Thyroid gland (tissue), 4 donors: ENCODE data around the gene MYO1E. TPM values are rescaled to one million over a fixed set of nuclear protein-coding genes. Genes with fewer than 3 reads are reported as not detected.
A peak's percentile ranks its signal among the peaks of the same experiment; 100 is the strongest.

ENCODE experiments used
- DNase-seq, 2 donors: peaks; one replicate each; pipeline ENCODE4 v3.0.0-alpha.2; 2019
- H3K27ac ChIP-seq, 3 donors: fragments of 200-600 bp; sonication (generic); 1 replicate in 2 of 3; 2 replicates in 1 of 3; pipeline ENCODE4 v1.5.1; 2016 to 2019; ENCODE audit warnings: mild to moderate bottlenecking in 1 of 3, moderate library complexity in 1 of 3
- H3K27me3 ChIP-seq: fragments of 200-600 bp; sonication (generic); one replicate; pipeline ENCODE4 v1.5.1; 2019
- H3K36me3 ChIP-seq, 2 donors: fragments of 200-600 bp; sonication (generic); one replicate each; pipeline ENCODE4 v1.5.1; 2016 to 2019
- H3K4me1 ChIP-seq, 2 donors: fragments of 200-600 bp; sonication (generic); one replicate each; pipeline ENCODE4 v1.5.1; 2017 to 2019
- H3K4me3 ChIP-seq, 3 donors: fragments of 200-600 bp; sonication (generic); replicated peaks in 1 of 3; 1 replicate in 2 of 3; 2 replicates in 1 of 3; pipeline ENCODE4 v1.5.1; 2016; ENCODE audit warnings: mild to moderate bottlenecking in 1 of 3
- H3K9me3 ChIP-seq: fragments of 200-600 bp; sonication (generic); one replicate; pipeline ENCODE4 v1.5.1; 2017
- POLR2A ChIP-seq, 2 donors: fragments of 450-650 bp; IDR thresholded peaks; one replicate each; pipeline ENCODE4 v1.6.1; 2017; ENCODE audit warnings: antibody characterized with exemption in 2 of 2, mild to moderate bottlenecking in 2 of 2, moderate library complexity in 1 of 2
- WGBS, 2 donors: methylation state at CpG; one replicate each; pipeline ENCODE4 v1.1.5; 2017; 5-methylcytosine and 5-hydroxymethylcytosine counted together
- intact Hi-C: fragments of 100-400 bp; cut with DNase I; formaldehyde crosslinking; loops from one replicate; pipeline ENCODE4 v1.15.1; 2023
- total RNA-seq, 4 donors: library from RNA; depleted of rRNA; stranded (reverse); fragments of >200 nt; gene quantifications; one replicate each; pipeline ENCODE4 v1.2.3, GENCODE V29; 2016
- TF ChIP-seq, protein P1 (sequence below), 6 experiments: fragments of 200-600 bp in 3 of 6; fragments of 450-650 bp in 3 of 6; sonication (generic) in 3 of 6; IDR thresholded peaks; one replicate each; pipeline ENCODE4 v1.5.1; 2016 to 2019; ENCODE audit warnings: antibody characterized with exemption in 6 of 6, mild to moderate bottlenecking in 2 of 6, inconsistent platforms in 1 of 6, moderate library complexity in 1 of 6

MYO1E gene
- total RNA-seq, 4 donors from 2014 or later, result 19.5 to 56.6 (median 34.6) TPM

DNA sequence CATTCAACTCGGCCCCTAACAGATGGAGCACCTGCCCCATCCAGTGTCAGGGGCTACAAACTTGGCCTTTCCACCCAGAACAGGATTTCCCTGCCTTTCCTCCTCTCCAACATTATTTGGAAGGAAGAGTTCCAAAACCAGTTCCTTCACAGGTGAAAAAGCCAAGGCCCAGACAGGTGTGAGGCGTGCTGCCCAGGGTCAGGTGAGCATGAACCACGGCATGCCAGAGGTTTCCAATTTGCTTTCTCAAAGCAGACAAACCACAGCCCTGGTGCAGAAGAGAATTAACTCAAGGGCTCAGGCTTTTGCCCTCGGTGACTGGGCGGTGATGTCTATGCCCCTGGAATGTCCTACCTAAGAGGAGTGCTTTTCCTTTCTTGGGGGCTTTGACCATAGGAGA, 122.9 kb downstream of the MYO1E start:
- H3K27ac ChIP-seq, result no peak overlapping the region

DNA sequence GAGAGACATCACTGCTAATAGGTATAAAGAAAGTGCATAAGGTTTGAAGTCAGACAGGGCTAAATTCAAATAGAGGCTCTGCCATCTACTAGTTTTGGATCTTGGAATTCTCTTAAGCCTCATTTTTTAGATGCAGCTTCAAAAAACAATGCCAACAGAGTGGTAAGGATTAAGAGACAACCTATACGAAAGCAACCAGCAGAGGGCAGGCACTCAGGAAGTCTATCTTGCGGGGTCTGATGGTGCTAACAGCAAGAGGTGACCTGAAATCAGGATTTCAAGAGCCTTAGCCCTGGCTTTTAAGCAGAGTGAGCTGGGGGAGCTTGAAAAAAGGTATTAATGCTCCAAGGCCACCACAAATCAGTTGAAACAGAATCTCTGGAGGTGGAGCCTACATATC, 125.3 kb downstream of the MYO1E start:
- no peaks in the 10 kb centered on the region for H3K36me3 ChIP-seq
- no peaks in the 10 kb centered on the region for H3K9me3 ChIP-seq
- no peaks in the 10 kb centered on the region for H3K27me3 ChIP-seq
- TF ChIP-seq POLR2A (IDR thresholded peaks at IDR 0.05), result no peak
- TF ChIP-seq, protein P1, sequence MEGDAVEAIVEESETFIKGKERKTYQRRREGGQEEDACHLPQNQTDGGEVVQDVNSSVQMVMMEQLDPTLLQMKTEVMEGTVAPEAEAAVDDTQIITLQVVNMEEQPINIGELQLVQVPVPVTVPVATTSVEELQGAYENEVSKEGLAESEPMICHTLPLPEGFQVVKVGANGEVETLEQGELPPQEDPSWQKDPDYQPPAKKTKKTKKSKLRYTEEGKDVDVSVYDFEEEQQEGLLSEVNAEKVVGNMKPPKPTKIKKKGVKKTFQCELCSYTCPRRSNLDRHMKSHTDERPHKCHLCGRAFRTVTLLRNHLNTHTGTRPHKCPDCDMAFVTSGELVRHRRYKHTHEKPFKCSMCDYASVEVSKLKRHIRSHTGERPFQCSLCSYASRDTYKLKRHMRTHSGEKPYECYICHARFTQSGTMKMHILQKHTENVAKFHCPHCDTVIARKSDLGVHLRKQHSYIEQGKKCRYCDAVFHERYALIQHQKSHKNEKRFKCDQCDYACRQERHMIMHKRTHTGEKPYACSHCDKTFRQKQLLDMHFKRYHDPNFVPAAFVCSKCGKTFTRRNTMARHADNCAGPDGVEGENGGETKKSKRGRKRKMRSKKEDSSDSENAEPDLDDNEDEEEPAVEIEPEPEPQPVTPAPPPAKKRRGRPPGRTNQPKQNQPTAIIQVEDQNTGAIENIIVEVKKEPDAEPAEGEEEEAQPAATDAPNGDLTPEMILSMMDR (IDR thresholded peaks at IDR 0.05), result peak; percentile 19 to 71 (median 62)
- H3K27ac ChIP-seq, result no peak overlapping the region
- H3K4me1 ChIP-seq, result no peaks in the 10 kb centered on the region
- 5 to 17% methylated on average over 2 of the region's 2 CpGs for WGBS, 2 donors
- intact Hi-C loops, result loop anchor here (10.0 kb wide), 2 partner anchors 127 to 247 kb away; partner anchors contain the start of gene MYO1E
- DNase-seq, result peak; percentile 76
- H3K4me3 ChIP-seq, result no peak overlapping the region

More for the DNA sequence above, 122.9 kb downstream of the MYO1E start:
- H3K4me1 ChIP-seq, result no peaks in the 10 kb centered on the region
- intact Hi-C loops, result loop anchor here (10.0 kb wide), 2 partner anchors 125 to 245 kb away; partner anchors contain the start of gene MYO1E
- no peaks in the 10 kb centered on the region for H3K9me3 ChIP-seq
- no peak for TF ChIP-seq POLR2A (IDR thresholded peaks at IDR 0.05)
- TF ChIP-seq, protein P1 (IDR thresholded peaks at IDR 0.05), result no peak
- 93 to 94% methylated on average over 3 to 5 of the region's 5 CpGs for WGBS, 2 donors
- no peaks in the 10 kb centered on the region for H3K27me3 ChIP-seq
- DNase-seq, result no peak
- no peaks in the 10 kb centered on the region for H3K36me3 ChIP-seq
- no peak overlapping the region for H3K4me3 ChIP-seq

DNA sequence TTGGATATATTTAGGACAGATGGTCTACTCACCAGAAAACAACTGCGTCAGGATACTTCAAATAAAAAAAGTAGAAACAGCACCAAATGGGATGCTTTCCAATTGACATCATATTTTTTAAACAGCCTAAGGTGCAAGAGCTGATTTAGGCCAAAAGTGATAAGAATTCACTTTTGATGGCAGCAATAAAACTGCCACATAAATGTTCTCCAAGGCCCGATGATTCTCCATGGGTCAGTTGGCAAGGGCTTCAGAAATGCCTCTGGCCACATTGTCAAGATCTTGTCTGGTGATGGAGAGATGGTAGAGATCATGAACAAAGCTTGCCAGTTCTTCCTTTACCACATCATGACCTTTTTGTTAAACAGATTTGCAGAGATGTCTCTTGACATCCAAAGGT, 127.1 kb downstream of the MYO1E start:
- intact Hi-C loops, result loop anchor here (10.0 kb wide), 2 partner anchors 129 to 249 kb away; partner anchors contain the start of gene MYO1E
- Histone ChIP-seq H3K36me3 (no peaks in the 10 kb centered on the region), H3K27ac (no peak overlapping the region), H3K9me3 (no peaks in the 10 kb centered on the region), H3K27me3 (no peaks in the 10 kb centered on the region), H3K4me3 (no peak overlapping the region), H3K4me1 (no peaks in the 10 kb centered on the region)
- no peak for DNase-seq
- WGBS, 2 donors, result 76 to 87% methylated on average over 2 of the region's 2 CpGs
- TF ChIP-seq POLR2A (IDR thresholded peaks at IDR 0.05), result no peak
- TF ChIP-seq, protein P1 (IDR thresholded peaks at IDR 0.05), result no peak

DNA sequence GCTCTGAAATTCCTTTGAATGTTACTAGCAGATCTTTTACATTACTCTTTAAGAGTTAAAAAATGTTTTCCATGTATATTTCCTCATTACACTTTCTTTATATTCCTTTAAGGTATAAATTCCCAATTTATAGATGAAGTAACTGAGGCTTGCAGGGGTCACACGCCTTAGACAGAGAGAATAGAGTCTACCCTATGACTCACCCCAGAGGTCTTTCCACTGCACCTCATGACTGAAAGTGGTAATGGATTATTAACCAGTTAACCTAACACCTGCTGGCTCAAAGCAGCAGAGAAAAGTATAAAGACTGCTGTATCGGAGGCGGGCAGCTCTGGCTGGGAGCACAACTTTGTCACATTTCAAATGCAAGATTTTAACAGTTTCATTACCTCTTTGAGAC, 128.3 kb downstream of the MYO1E start:
- Histone ChIP-seq H3K4me3 (no peak overlapping the region), H3K4me1 (no peaks in the 10 kb centered on the region), H3K36me3 (no peaks in the 10 kb centered on the region), H3K9me3 (no peaks in the 10 kb centered on the region), H3K27ac (no peak overlapping the region), H3K27me3 (no peaks in the 10 kb centered on the region)
- intact Hi-C loops, result loop anchor here (10.0 kb wide), 2 partner anchors 130 to 250 kb away; partner anchors contain the start of gene MYO1E
- no peak for DNase-seq
- WGBS, 2 donors, result 89 to 95% methylated on average over 3 of the region's 3 CpGs
- TF ChIP-seq POLR2A (IDR thresholded peaks at IDR 0.05), result no peak
- TF ChIP-seq, protein P1 (IDR thresholded peaks at IDR 0.05), result no peak

DNA sequence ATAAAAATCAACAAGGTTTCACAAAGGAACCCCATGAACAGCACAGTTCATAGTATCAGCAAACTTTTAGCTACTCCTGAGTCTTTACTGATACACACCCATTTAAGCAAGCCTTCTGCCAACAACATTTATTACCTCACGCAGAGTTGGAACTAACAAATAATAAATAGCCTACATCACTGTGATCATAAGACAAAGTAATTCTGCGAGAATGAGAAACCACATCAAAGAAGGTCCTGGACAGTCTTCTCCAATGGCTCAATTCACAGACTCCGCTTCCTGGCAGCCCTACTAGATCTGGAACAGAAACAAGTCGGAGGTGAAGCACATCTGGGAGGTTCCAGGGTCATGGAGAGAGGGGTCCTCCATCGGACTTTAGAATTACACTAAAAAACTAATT, 129.0 kb downstream of the MYO1E start:
- H3K36me3 ChIP-seq, result no peaks in the 10 kb centered on the region
- no peak overlapping the region for H3K27ac ChIP-seq
- TF ChIP-seq, protein P1 (IDR thresholded peaks at IDR 0.05), result no peak
- TF ChIP-seq POLR2A (IDR thresholded peaks at IDR 0.05), result no peak
- intact Hi-C loops, result loop anchor here (10.0 kb wide), 2 partner anchors 131 to 251 kb away; partner anchors contain the start of gene MYO1E
- H3K9me3 ChIP-seq, result no peaks in the 10 kb centered on the region
- H3K4me1 ChIP-seq, result no peaks in the 10 kb centered on the region
- no peak for DNase-seq
- no peak overlapping the region for H3K4me3 ChIP-seq
- WGBS, 2 donors, result 90 to 93% methylated on average over 5 of the region's 5 CpGs
- no peaks in the 10 kb centered on the region for H3K27me3 ChIP-seq
